Mucosa of descending colon (tissue), 3 donors: ENCODE data around the gene HOXC9. TPM values are rescaled to one million over a fixed set of nuclear protein-coding genes. Genes with fewer than 3 reads are reported as not detected.

Experiments used
- ATAC-seq: fragments of 200-7000 bp; cut with Tn5 transposase; one replicate; pipeline ENCODE4 v1.9.1; 2020; ENCODE audit warnings: mild to moderate bottlenecking, moderate library complexity
- DNase-seq, 3 donors: peaks; one replicate each; pipeline ENCODE4 v3.0.0-alpha.2; 2020
- H3K36me3 ChIP-seq: fragments of 200-600 bp; one replicate; pipeline ENCODE4 v1.8.0; 2021; ENCODE audit warnings: low read depth, mild to moderate bottlenecking
- H3K4me1 ChIP-seq: fragments of 200-600 bp; one replicate; pipeline ENCODE4 v1.8.0; 2021; ENCODE audit warnings: low read depth, mild to moderate bottlenecking
- H3K4me3 ChIP-seq: fragments of 200-600 bp; one replicate; pipeline ENCODE4 v1.8.0; 2021; ENCODE audit warnings: mild to moderate bottlenecking
- H3K9me3 ChIP-seq: fragments of 200-600 bp; one replicate; pipeline ENCODE4 v1.8.0; 2021; ENCODE audit warnings: mild to moderate bottlenecking
- CTCF ChIP-seq: fragments of 200-600 bp; IDR thresholded peaks from one replicate; pipeline ENCODE4 v1.8.0; 2022; ENCODE audit warnings: antibody characterized with exemption, mild to moderate bottlenecking
- intact Hi-C, 2 donors: fragments of 100-400 bp; cut with DNase I in 1 of 2; cut with micrococcal nuclease in 1 of 2; formaldehyde crosslinking; loops; one replicate each; pipeline versions ENCODE4 v1.11.0 to v1.11.1; 2022; cut with DNase I, micrococcal nuclease
- total RNA-seq, 3 donors: library from RNA; stranded (reverse); fragmentation: NEBNext Ultra II Directional in 2 of 3; extraction: Animal tissue kit (Norgen Biotek cat#: 25700) in 2 of 3; gene quantifications; one replicate each; pipeline versions ENCODE4 v1.2.1 to v1.2.4, GENCODE V29; 2021 to 2023
- donor health status: DM: no; HTN: no; CAD: no; lungs with moderate emphysema.
- donor health status: DM: no; HTN: no; CAD: no.
- donor health status: DM: no; HTN: yes; CAD: no.

Gene HOXC9
- total RNA-seq, 3 donors from 2014 or later: not detected

- intact Hi-C loops: no loop called here
Measured at GRCh38 chr12:54018468-54018984, 18.6 kb downstream of the HOXC9 start.

GRCh38 chr12:54019091-54019811 lies 19.3 kb downstream of the HOXC9 start:
- DNase-seq: no peak
- Histone ChIP-seq H3K4me1 (peaks cover 6% of the 10 kb centered on the region), H3K9me3 (no peaks in the 10 kb centered on the region), H3K36me3 (no peaks in the 10 kb centered on the region), H3K4me3 (no peak overlapping the region)
- TF ChIP-seq CTCF: no peak
- intact Hi-C loops: no loop called here
- no peak for ATAC-seq

More at GRCh38 chr12:54018468-54018984, 18.6 kb downstream of the HOXC9 start:
- Histone ChIP-seq H3K9me3 (no peaks in the 10 kb centered on the region), H3K4me3 (no peak overlapping the region), H3K36me3 (no peaks in the 10 kb centered on the region), H3K4me1 (peaks cover 6% of the 10 kb centered on the region)
- TF ChIP-seq CTCF: no peak
- no peak for ATAC-seq
- no peak for DNase-seq

GRCh38 chr12:54019924-54020590 lies 20.1 kb downstream of the HOXC9 start:
- H3K36me3 ChIP-seq: no peaks in the 10 kb centered on the region
- no peak for ATAC-seq
- peaks cover 6% of the 10 kb centered on the region for H3K4me1 ChIP-seq
- intact Hi-C loops: no loop called here
- no peaks in the 10 kb centered on the region for H3K9me3 ChIP-seq
- TF ChIP-seq CTCF: no peak
- no peak for DNase-seq
- H3K4me3 ChIP-seq: no peak overlapping the region

- DNase-seq: no peak
- Histone ChIP-seq H3K9me3 (no peaks in the 10 kb centered on the region), H3K4me1 (peaks cover 6% of the 10 kb centered on the region), H3K4me3 (no peak overlapping the region), H3K36me3 (no peaks in the 10 kb centered on the region)
- TF ChIP-seq CTCF: no peak
- ATAC-seq: no peak
- intact Hi-C loops: no loop called here
Measured at GRCh38 chr12:54020591-54021405, 20.8 kb downstream of the HOXC9 start.

- peaks cover 11% of the 10 kb centered on the region for H3K4me1 ChIP-seq
- intact Hi-C loops: no loop called here
- DNase-seq: no peak
- no peak overlapping the region for H3K4me3 ChIP-seq
- TF ChIP-seq CTCF: no peak
- ATAC-seq: no peak
- H3K9me3 ChIP-seq: no peaks in the 10 kb centered on the region
- no peaks in the 10 kb centered on the region for H3K36me3 ChIP-seq
Measured at GRCh38 chr12:54021432-54022013, 21.6 kb downstream of the HOXC9 start.
